OCI-LY7 (cell line): ENCODE results near the gene CRELD1. TPM values are rescaled to one million over a fixed set of nuclear protein-coding genes. Genes with fewer than 3 reads are reported as not detected.

Source experiments
- Bru-seq: library from RNA; stranded (reverse); fragments of 400-500 nt; gene quantifications from one replicate; lab custom pipeline; 2021; lab: Mats Ljungman, UMichigan
- BruChase-seq, 2 experiments: library from RNA; stranded (reverse); fragments of 400-500 nt; gene quantifications; one replicate each; lab custom pipeline; 2021; lab: Mats Ljungman, UMichigan
- BruUV-seq: library from RNA; stranded (reverse); fragments of 400-500 nt; replicated peaks from 2 replicates; lab custom pipeline; 2021; lab: Mats Ljungman, UMichigan
- CTCF ChIA-PET: fragments of 300-600 bp; sonication (Branson Sonifier 250); formaldehyde crosslinking; loops from one replicate; lab custom pipeline; 2022; ENCODE audit warnings: antibody characterized with exemption; ENCODE audit not compliant: unreplicated experiment; lab: Charles Lee
- POLR2A ChIA-PET: fragments of 300-600 bp; sonication (Branson Sonifier 250); formaldehyde crosslinking; loops from one replicate; lab custom pipeline; 2022; ENCODE audit warnings: antibody characterized with exemption; lab: Charles Lee
- DNase-seq: peaks from one replicate; pipeline ENCODE4 v3.0.0-alpha.2; 2015; ENCODE audit warnings: low spot score
- H2AFZ ChIP-seq: fragments of 200-600 bp; sonication (generic), shearing (Covaris generic); 2 replicates; pipeline ENCODE4 v1.6.1; 2014; ENCODE audit warnings: mild to moderate bottlenecking, antibody characterized with exemption, low read length, moderate library complexity
- H3K27ac ChIP-seq: fragments of 200-600 bp; sonication (generic); 2 replicates; pipeline ENCODE4 v1.5.1; 2014; ENCODE audit warnings: mixed run types, low read depth, mild to moderate bottlenecking, moderate library complexity, low read length, inconsistent platforms; ENCODE audit not compliant: poor library complexity, severe bottlenecking
- H3K36me3 ChIP-seq: fragments of 200-600 bp; sonication (generic); 2 replicates; pipeline ENCODE4 v1.6.1; 2014; ENCODE audit warnings: mild to moderate bottlenecking, antibody characterized with exemption, low read length, moderate library complexity, mixed read lengths; ENCODE audit not compliant: insufficient read depth
- H3K4me1 ChIP-seq: fragments of 200-600 bp; sonication (generic); 2 replicates; pipeline ENCODE4 v1.5.1; 2014; ENCODE audit warnings: mild to moderate bottlenecking, low read length; ENCODE audit not compliant: insufficient read depth, poor library complexity, severe bottlenecking
- H3K4me2 ChIP-seq: fragments of 200-600 bp; sonication (generic); 2 replicates; pipeline ENCODE4 v1.6.1; 2014; ENCODE audit warnings: mild to moderate bottlenecking, low read length
- H3K4me3 ChIP-seq: fragments of 200-600 bp; sonication (generic); 2 replicates; pipeline ENCODE4 v1.5.1; 2014; ENCODE audit warnings: mild to moderate bottlenecking, low read depth, low read length; ENCODE audit not compliant: poor library complexity, severe bottlenecking
- H3K79me2 ChIP-seq: fragments of 200-600 bp; sonication (generic); 2 replicates; pipeline ENCODE4 v1.6.1; 2016; ENCODE audit warnings: low read depth, mild to moderate bottlenecking, low read length, moderate library complexity, mixed read lengths; ENCODE audit not compliant: insufficient read depth
- H3K9me2 ChIP-seq: fragments of 200-600 bp; sonication (generic); 2 replicates; pipeline ENCODE4 v1.6.1; 2016; ENCODE audit warnings: mild to moderate bottlenecking, low read length, mixed read lengths; ENCODE audit not compliant: insufficient read depth
- H3K9me3 ChIP-seq: fragments of 200-600 bp; sonication (generic); 2 replicates; pipeline ENCODE4 v1.6.1; 2014; ENCODE audit warnings: mild to moderate bottlenecking, mixed run types, low read length, mixed read lengths
- H4K20me1 ChIP-seq: fragments of 200-600 bp; sonication (generic); 2 replicates; pipeline ENCODE4 v1.6.1; 2014; ENCODE audit warnings: mild to moderate bottlenecking, antibody characterized with exemption, low read length, moderate library complexity, mixed read lengths; ENCODE audit not compliant: insufficient read depth
- CTCF ChIP-seq: fragments of 200-600 bp; sonication (generic); conservative IDR thresholded peaks from 2 replicates; pipeline ENCODE4 v1.5.1; 2014; ENCODE audit warnings: mild to moderate bottlenecking, antibody characterized with exemption, low read length, moderate library complexity, mixed read lengths
- EZH2phosphoT487 ChIP-seq: fragments of 200-600 bp; sonication (generic); IDR thresholded peaks from 2 replicates; pipeline ENCODE4 v1.6.1; 2018; ENCODE audit warnings: low read depth, borderline replicate concordance, mild to moderate bottlenecking, mixed run types, antibody characterized with exemption, low read length, moderate library complexity, mixed read lengths
- intact Hi-C: fragments of 100-400 bp; cut with micrococcal nuclease; formaldehyde crosslinking; loops from one replicate; pipeline ENCODE4 v1.10.0; 2022; ENCODE audit not compliant: unreplicated experiment
- long read RNA-seq: library from polyadenylated mRNA; stranded (forward); transcript quantifications from one replicate; pipeline ENCODE4 v2.0.0, GENCODE V29; 2022
- total RNA-seq, 2 experiments: library from RNA; depleted of rRNA in 1 of 2; stranded (reverse); fragments of >200 nt in 1 of 2; shearing (Covaris generic) in 1 of 2; gene quantifications; 2 replicates each; pipeline ENCODE4 v1.2.3, GENCODE V29; 2014 to 2022

The CRELD1 gene
- total RNA-seq (2014; rRNA removed; shearing (Covaris generic)) (23.4 and 28.6 TPM in 2 replicates), total RNA-seq (2022) (20.9 and 21.6 TPM in 2 replicates), Bru-seq, nascent RNA (percentile 57 among the genes with signal in this experiment), BruChase-seq, experiment 1, labeled RNA remaining after a 6-hour chase (percentile 60 among the genes with signal in this experiment), BruChase-seq, experiment 2, labeled RNA remaining after a 2-hour chase (percentile 60 among the genes with signal in this experiment)
- long read RNA-seq, transcript CRELD1-203 (11 exons, 1,728 nt) = major isoform, 6 of 34 reads
- long read RNA-seq, partial matches to known transcripts = 7 of 34 reads
- long read RNA-seq, other reads (novel, unspliced or antisense) = 15 of 34 reads

- Histone ChIP-seq H3K4me2 (peak within 1 kb of the TSS; percentile 98), H3K9me3 (no peaks in the 10 kb centered on the region), H3K27ac (peak within 1 kb of the TSS; percentile 76), H3K4me3 (peak within 1 kb of the TSS; percentile 71), H3K79me2 (no peaks in the 10 kb centered on the region; the same call in 1 of the 2 replicates), H4K20me1 (no peaks in the 10 kb centered on the region), H2AFZ (peak within 1 kb of the TSS; percentile 77), H3K36me3 (peaks cover 16% of the 10 kb centered on the region; the same call in 1 of the 2 replicates), H3K9me2 (no peaks in the 10 kb centered on the region), H3K4me1 (peaks cover 22% of the 10 kb centered on the region)
- peak; percentile 97 for DNase-seq
- ChIA-PET CTCF (interaction anchor here (0.6 kb wide), 1 partner anchor 323 kb away, joined by 3 read pairs; no protein-coding TSS in a partner anchor), POLR2A (interaction anchor here (0.6 to 1.2 kb wide), 9 partner anchors 19 to 387 kb away, joined by 3 to 7 read pairs (median 3); partner anchors contain the start of genes PRRT3 and SEC13)
- BruUV-seq = no TSS peak
- intact Hi-C loops = loop anchor here (1.0 to 10.0 kb wide), 9 partner anchors 19 to 536 kb away; partner anchors contain the start of genes ARPC4, EMC3, FANCD2 and PRRT3
- no peak for TF ChIP-seq EZH2phosphoT487
- no peak for TF ChIP-seq CTCF
Measured at GRCh38 chr3:9933561-9934234, at the start of gene CRELD1. TSS of gene CRELD1 (plus strand) at chr3:9933834. CDS start at chr3:9934439, 605 bp downstream.

- H4K20me1 ChIP-seq = no peaks in the 10 kb centered on the region
- no peaks in the 10 kb centered on the region for H3K9me2 ChIP-seq
- H3K4me3 ChIP-seq = no peak overlapping the region
- ChIA-PET POLR2A (interaction anchor here (1.5 to 2.3 kb wide), 2 partner anchors 13 to 30 kb away, joined by 3 to 6 read pairs; no protein-coding TSS in a partner anchor), CTCF (no interaction called here)
- intact Hi-C loops = no loop called here
- TF ChIP-seq CTCF (no peak), EZH2phosphoT487 (no peak)
- H3K4me2 ChIP-seq = no peak overlapping the region
- H3K27ac ChIP-seq = no peak overlapping the region
- H3K4me1 ChIP-seq = peaks cover under 1% of the 10 kb centered on the region
- no peaks in the 10 kb centered on the region for H3K36me3 ChIP-seq
- no peaks in the 10 kb centered on the region for H3K79me2 ChIP-seq
- no TSS peak for BruUV-seq
- H2AFZ ChIP-seq = no peak overlapping the region
- H3K9me3 ChIP-seq = no peaks in the 10 kb centered on the region
- DNase-seq = no peak
Measured at GRCh38 chr3:9884555-9885165, 49.0 kb upstream of the CRELD1 start.
